ENCODE results near the gene SESN1.

DNA sequence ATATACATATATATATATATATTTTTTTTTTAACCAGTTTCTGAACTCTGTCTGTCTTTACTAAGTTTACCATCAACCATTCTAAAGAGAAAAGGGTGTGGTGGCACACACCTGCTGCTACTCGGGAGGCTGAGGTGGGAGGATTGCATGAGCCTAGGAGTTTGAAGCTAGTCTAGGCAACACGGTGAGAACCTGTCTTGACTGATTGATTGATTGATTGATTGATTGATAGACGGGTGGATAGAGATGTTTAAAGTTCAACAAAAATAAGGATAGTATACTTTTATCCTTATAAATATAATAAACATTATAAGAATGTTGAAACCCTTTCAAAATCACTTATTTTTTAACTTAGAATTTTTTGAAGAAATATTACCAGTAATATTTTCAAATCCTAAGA is 30.9 kb upstream of the SESN1 start:
- TF ChIP-seq, protein P1, sequence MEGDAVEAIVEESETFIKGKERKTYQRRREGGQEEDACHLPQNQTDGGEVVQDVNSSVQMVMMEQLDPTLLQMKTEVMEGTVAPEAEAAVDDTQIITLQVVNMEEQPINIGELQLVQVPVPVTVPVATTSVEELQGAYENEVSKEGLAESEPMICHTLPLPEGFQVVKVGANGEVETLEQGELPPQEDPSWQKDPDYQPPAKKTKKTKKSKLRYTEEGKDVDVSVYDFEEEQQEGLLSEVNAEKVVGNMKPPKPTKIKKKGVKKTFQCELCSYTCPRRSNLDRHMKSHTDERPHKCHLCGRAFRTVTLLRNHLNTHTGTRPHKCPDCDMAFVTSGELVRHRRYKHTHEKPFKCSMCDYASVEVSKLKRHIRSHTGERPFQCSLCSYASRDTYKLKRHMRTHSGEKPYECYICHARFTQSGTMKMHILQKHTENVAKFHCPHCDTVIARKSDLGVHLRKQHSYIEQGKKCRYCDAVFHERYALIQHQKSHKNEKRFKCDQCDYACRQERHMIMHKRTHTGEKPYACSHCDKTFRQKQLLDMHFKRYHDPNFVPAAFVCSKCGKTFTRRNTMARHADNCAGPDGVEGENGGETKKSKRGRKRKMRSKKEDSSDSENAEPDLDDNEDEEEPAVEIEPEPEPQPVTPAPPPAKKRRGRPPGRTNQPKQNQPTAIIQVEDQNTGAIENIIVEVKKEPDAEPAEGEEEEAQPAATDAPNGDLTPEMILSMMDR (IDR thresholded peaks at IDR 0.05) = no peak
- TF ChIP-seq EZH2 (IDR thresholded peaks at IDR 0.05; ENCODE audit: borderline replicate concordance, insufficient read depth, low read depth, low read length, poor library complexity, severe bottlenecking) = no peak
